Anterior cingulate cortex (tissue), 58 donors: ENCODE measurements around the gene KRT12.
"Not testable (repeated sequence)": the region's sequence is repeated elsewhere in the genome, so short reads cannot be mapped to it uniquely, and the experiment has no call there.

Experiments used
- DNase-seq, 58 donors: peaks; one replicate each; lab custom pipeline; 2025; lab: John Stamatoyannopoulos, UW

Gene KRT12

DNA sequence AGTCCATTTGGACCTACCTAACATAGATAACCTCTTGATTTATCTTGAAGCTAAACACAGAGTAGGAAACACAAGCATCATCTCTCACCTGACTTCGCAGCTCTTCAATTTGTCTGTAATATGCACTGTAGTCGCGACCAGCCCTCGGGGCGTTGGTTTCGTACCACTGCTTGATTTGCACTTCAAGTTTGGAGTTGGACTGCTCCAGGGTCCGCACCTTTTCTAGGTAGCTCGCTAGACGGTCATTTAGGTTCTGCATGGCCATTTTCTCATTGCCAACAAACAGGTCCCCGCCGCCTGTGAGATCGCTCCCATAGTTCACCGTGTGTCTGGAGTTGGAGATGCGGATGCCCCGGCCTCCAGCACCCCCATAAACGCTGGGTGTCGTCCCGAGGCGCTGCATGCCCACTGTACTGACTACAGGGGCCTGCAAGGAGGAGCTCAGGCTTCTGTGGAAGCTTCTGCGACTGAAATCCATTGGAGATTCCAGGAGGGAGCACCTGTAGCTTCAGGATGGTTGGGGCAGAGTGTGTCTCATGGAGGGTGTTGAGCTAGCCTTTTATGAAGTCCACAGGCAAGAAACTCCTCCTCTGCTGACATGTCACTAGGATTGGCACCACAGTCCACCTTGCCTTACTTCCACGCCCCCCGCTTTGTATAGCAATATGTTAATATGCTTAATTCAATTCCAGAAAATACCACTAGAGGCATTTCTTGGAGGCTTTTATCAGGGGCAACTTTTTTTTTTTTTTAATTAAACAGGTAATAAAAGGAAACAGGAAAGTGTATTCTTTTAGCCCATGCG is 17.9 kb upstream of the KRT12 start, which contains the start of gene KRT20:
Gene KRT20, minus strand, starts transcription at position 535 of the 805 bp plus-strand sequence. Its CDS starts 57 bp downstream, at position 478.
- no peak for DNase-seq

- DNase-seq: no peak
These were observed 16.8 kb upstream of the KRT12 start for GRCh38 chr17:40883626-40884334.

- DNase-seq: no peak
These were observed 16.0 kb upstream of the KRT12 start for GRCh38 chr17:40883031-40883430.

- no peak for DNase-seq
These were observed 12.0 kb upstream of the KRT12 start for GRCh38 chr17:40879026-40879425.

DNA sequence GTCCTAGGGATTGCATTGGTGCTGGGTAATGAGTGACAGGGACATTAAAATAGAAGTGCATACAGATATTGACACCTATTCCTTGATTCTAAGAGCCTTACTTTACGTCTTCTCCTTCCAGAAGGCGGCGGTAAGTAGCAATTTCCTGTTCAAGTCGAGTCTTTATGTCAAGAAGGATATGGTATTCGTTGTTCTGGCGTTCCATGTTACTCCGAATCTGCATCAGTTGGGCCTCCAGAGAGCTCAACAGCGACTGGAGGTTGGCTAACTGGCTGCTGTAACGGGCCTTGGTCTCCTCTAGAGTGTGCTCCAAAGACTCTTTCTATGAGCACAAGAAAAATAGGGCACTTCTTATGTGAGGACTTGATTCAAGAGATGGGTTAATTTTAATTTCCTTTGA is 11.0 kb upstream of the KRT12 start:
- no peak for DNase-seq

- DNase-seq: no peak
These were observed 6.8 kb upstream of the KRT12 start for GRCh38 chr17:40873801-40874200.

DNA sequence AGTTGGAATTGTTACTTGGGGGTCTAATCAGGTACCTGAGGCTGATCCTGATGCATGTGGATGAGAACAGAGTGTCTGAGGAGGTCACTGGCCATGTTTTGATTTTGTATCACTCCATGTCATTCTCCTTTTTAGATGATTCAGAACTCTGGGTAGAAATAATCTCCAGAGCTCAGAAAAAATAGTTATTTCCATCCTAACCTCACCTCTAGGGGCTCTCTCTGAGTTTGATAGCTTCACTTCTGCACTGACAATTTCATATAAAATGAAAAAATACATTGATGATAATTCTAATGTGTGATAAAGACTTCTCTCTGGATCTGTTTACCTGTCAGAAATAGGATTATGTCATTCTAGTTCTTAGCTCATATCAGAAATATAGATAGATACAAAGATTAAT is 6.2 kb upstream of the KRT12 start:
- no peak for DNase-seq

DNA sequence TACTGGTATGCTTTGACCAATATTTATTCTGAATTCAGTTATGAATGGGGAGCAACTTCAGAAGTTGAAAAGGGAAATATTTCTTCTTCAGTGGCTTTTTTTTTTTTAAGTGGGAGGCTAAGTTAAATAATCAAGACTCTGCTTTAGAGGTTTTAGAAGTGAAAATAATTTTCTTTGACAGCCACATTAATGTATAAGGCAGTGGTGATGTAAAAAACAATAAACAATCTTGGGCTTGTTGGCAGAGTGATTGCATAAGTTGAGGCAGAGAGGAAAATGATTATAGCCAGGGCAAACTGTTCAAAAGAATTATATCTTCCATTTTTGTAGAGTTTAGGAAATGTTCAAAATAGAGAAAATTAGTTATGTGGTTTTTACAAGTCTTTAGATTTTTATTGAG is 5.4 kb upstream of the KRT12 start:
- DNase-seq: no peak

DNA sequence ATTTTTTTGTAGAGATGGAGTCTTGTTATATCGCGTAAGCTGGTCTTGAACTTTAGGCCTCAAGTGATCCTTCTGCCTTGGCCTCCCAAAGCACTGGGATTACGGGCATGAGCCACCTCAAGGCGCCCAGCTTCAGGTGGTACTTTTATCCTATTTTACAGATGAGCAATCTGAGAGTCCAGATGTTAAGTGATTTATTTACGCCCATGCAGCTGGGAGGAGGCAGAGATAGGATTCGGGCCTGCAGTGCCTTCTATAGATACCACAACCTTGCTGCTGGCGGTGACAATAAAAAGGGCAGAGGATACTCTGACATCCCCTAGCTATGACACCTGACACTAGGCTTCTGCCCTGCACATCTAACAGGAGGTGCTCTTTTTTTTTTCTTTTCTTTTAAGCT is 4.3 kb upstream of the KRT12 start:
- no peak for DNase-seq

- no peak for DNase-seq
These were observed 3.1 kb upstream of the KRT12 start for GRCh38 chr17:40870136-40870535.

- no peak for DNase-seq
These were observed 2.2 kb downstream of the KRT12 start for GRCh38 chr17:40864661-40865390.

- DNase-seq: no peak
These were observed 3.9 kb downstream of the KRT12 start for GRCh38 chr17:40862985-40863733.

DNA sequence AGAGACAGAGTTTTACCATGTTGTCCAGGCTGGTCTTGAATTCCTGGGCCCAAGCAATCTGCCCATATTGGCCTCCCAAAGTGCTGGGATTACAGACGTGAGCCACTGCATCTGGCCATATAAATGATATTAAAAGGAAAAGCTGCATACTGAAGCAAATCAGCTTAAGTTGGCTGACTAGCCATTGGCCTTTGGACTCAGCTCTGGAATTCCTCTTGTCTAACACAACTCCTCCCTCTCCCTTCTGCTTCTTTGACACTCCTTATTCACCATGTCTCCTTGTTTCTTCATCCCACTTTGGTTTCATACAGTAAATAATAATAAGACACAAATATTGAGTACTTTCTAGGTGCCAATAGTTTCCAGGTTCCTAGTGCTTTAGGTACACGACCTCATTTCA is 7.5 kb downstream of the KRT12 start:
- no peak for DNase-seq

DNA sequence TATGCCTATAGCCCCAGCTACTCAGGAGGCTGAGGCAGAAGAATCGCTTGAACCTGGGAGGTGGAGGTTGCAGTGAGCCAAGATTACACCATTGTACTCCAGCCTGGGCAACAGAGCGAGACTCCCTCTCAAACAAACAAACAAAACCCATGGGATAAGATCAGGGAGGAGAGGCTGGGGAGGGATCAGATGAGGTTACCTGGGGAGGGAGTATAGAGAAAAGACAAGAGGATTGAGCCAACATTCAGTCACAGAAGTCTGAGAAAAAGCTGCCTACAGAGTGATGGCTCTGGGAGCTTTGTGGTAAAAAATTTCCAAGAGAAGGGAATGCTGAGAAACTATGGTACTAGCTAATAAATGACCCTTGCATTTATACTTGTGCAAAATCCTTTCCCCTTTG is 8.4 kb downstream of the KRT12 start:
- DNase-seq: not testable (repeated sequence)

DNA sequence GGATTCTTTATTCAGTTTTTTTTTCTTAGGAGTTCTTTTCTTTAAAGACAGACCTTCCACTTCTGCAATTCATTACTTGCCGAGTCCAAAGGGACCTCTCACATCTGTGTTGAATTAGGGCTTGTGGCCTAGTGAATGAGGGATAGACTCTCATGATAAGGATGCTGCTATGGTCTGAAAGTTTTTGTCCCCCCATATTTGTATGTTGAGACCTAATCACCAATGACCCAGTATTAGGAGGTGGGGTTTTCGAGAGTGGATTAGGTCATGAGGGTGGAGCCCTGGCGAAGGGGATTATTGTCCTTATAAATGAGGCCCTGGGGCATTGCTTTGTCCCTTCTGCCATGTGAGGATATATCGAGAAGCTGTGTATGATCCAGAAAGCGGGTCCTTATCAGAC is 9.5 kb downstream of the KRT12 start:
- no peak for DNase-seq

GRCh38 chr17:40854175-40854814 is 12.7 kb downstream of the KRT12 start:
- DNase-seq: no peak

GRCh38 chr17:40852364-40852763 is 14.7 kb downstream of the KRT12 start:
- DNase-seq: no peak

- no peak for DNase-seq
These were observed 16.6 kb downstream of the KRT12 start for GRCh38 chr17:40850293-40850972.

DNA sequence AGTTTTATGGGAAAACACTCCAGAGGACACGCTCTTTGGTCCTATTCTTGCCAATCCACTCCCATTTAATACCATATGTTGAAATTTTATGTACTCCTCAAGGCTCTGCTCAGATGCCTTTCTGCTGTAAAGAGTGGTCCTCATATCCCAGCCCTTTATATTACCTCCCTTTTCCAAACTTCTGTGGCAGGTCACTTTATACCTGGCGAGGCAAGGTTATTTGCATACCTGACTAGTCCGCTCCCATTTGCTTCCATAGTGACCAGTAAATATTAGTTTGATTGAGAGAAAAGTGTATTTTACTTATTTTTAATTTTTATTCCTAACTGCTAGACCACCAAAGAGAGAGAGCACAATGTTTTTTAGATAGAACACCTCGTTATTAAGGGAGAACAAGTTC is 17.3 kb downstream of the KRT12 start:
- no peak for DNase-seq
